GM23338 (cell line): ENCODE measurements around the gene CCDC60. TPM values are rescaled to one million over a fixed set of nuclear protein-coding genes. Genes with fewer than 3 reads are reported as not detected.

Experiments used
- ATAC-seq: fragments of 200-7000 bp; cut with Tn5 transposase; 3 replicates; pipeline ENCODE4 v1.9.1; 2020
- DNase-seq: peaks from one replicate; pipeline ENCODE4 v3.0.0-alpha.2; 2015; ENCODE audit warnings: low spot score
- H2AFZ ChIP-seq: fragments of 200-600 bp; sonication (generic); 2 replicates; pipeline ENCODE4 v1.8.0; 2016; ENCODE audit warnings: antibody characterized with exemption, mild to moderate bottlenecking, moderate library complexity
- H3F3A ChIP-seq: fragments of 200-600 bp; sonication (generic); replicated peaks from 2 replicates; pipeline ENCODE4 v1.8.0; 2017; ENCODE audit warnings: antibody characterized with exemption, mixed run types, low read depth
- H3K27ac ChIP-seq: fragments of 200-600 bp; sonication (generic); 2 replicates; pipeline ENCODE4 v1.6.1; 2016; ENCODE audit warnings: low read depth
- H3K27me3 ChIP-seq: fragments of 200-600 bp; sonication (generic); 2 replicates; pipeline ENCODE4 v1.8.0; 2016; ENCODE audit warnings: mild to moderate bottlenecking, mixed run types, moderate library complexity; ENCODE audit not compliant: insufficient read depth
- H3K36me3 ChIP-seq: fragments of 200-600 bp; sonication (generic); 2 replicates; pipeline ENCODE4 v1.8.0; 2016; ENCODE audit warnings: mild to moderate bottlenecking; ENCODE audit not compliant: insufficient read depth
- H3K4me1 ChIP-seq: fragments of 200-600 bp; sonication (generic); 2 replicates; pipeline ENCODE4 v1.8.0; 2016; ENCODE audit warnings: mild to moderate bottlenecking, moderate library complexity; ENCODE audit not compliant: insufficient read depth
- H3K4me2 ChIP-seq: fragments of 200-600 bp; sonication (generic); 2 replicates; pipeline ENCODE4 v1.7.1; 2017; ENCODE audit warnings: mixed run types
- H3K4me3 ChIP-seq: fragments of 200-600 bp; sonication (generic); 2 replicates; pipeline ENCODE4 v1.6.1; 2016; ENCODE audit warnings: mixed run types
- H3K79me2 ChIP-seq: fragments of 200-600 bp; sonication (generic); replicated peaks from 2 replicates; pipeline ENCODE4 v1.8.0; 2017; ENCODE audit warnings: mild to moderate bottlenecking; ENCODE audit not compliant: insufficient read depth
- H3K9me2 ChIP-seq: fragments of 200-600 bp; sonication (generic); 2 replicates; pipeline ENCODE4 v1.8.0; 2017; ENCODE audit not compliant: insufficient read depth
- H4K20me1 ChIP-seq: fragments of 200-600 bp; sonication (generic); replicated peaks from 2 replicates; pipeline ENCODE4 v1.8.0; 2017; ENCODE audit warnings: mild to moderate bottlenecking; ENCODE audit not compliant: insufficient read depth
- H3K27ac Mint-ChIP-seq: 2 replicates; pipeline ENCODE4 v1.8.0; 2020; ENCODE audit warnings: inconsistent platforms, mild to moderate bottlenecking, moderate library complexity, mixed read lengths
- H3K27me3 Mint-ChIP-seq: 3 replicates; pipeline ENCODE4 v1.8.0; 2022; ENCODE audit warnings: low read depth, mild to moderate bottlenecking, moderate library complexity, mixed read lengths, inconsistent platforms; ENCODE audit not compliant: insufficient read depth, poor library complexity
- H3K36me3 Mint-ChIP-seq: 3 replicates; pipeline ENCODE4 v1.8.0; 2021; ENCODE audit warnings: low read depth, mild to moderate bottlenecking, inconsistent platforms, moderate library complexity, mixed read lengths
- H3K4me1 Mint-ChIP-seq: 3 replicates; pipeline ENCODE4 v1.8.0; 2020; ENCODE audit warnings: mild to moderate bottlenecking, inconsistent platforms, mixed read lengths
- H3K4me3 Mint-ChIP-seq: 3 replicates; pipeline ENCODE4 v1.8.0; 2021; ENCODE audit warnings: moderate library complexity, mild to moderate bottlenecking, inconsistent platforms, mixed read lengths
- H3K9me3 Mint-ChIP-seq: 3 replicates; pipeline ENCODE4 v1.8.0; 2020; ENCODE audit warnings: moderate library complexity, mild to moderate bottlenecking, inconsistent platforms, mixed read lengths
- CREB1 ChIP-seq: fragments of 250-450 bp; sonication (Bioruptor Pico); IDR thresholded peaks from 2 replicates; pipeline ENCODE4 v1.5.0; 2020; ENCODE audit warnings: low read depth, mild to moderate bottlenecking, moderate library complexity
- CTCF ChIP-seq, 2 experiments: fragments of 200-600 bp in 1 of 2; sonication (generic) in 1 of 2; conservative IDR thresholded peaks; 2 replicates each; pipeline versions ENCODE4 v1.5.1 to v1.6.1; 2016 to 2017; ENCODE audit warnings: antibody characterized with exemption in 2 of 2, low read depth in 2 of 2, mild to moderate bottlenecking in 2 of 2, moderate library complexity in 1 of 2
- ETS1 ChIP-seq: IDR thresholded peaks from 2 replicates; pipeline ENCODE4 v1.6.1; 2016; ENCODE audit warnings: antibody characterized with exemption
- EZH2 ChIP-seq: fragments of 200-600 bp; sonication (generic); IDR thresholded peaks from one replicate; pipeline ENCODE4 v1.8.0; 2017; ENCODE audit warnings: antibody characterized with exemption, mild to moderate bottlenecking, low read depth; ENCODE audit not compliant: unreplicated experiment
- EZH2phosphoT487 ChIP-seq: fragments of 200-600 bp; sonication (generic); IDR thresholded peaks from one replicate; pipeline ENCODE4 v1.8.1; 2018; ENCODE audit warnings: antibody characterized with exemption; ENCODE audit not compliant: unreplicated experiment
- JUNB ChIP-seq: IDR thresholded peaks from one replicate; pipeline ENCODE4 v1.6.1; 2016; ENCODE audit warnings: antibody characterized with exemption; ENCODE audit not compliant: unreplicated experiment
- NANOG ChIP-seq: IDR thresholded peaks from 2 replicates; pipeline ENCODE4 v1.6.1; 2016; ENCODE audit warnings: antibody characterized with exemption, borderline replicate concordance
- POLR2AphosphoS5 ChIP-seq: IDR thresholded peaks from 2 replicates; pipeline ENCODE4 v1.6.1; 2016; ENCODE audit warnings: antibody characterized with exemption, low read depth
- REST ChIP-seq: IDR thresholded peaks from one replicate; pipeline ENCODE4 v1.6.1; 2018; ENCODE audit warnings: antibody characterized with exemption; ENCODE audit not compliant: unreplicated experiment
- STAT1 ChIP-seq: IDR thresholded peaks from one replicate; pipeline ENCODE4 v1.6.1; 2016; ENCODE audit warnings: antibody characterized with exemption; ENCODE audit not compliant: unreplicated experiment
- ZNF114 ChIP-seq: fragments of 250-450 bp; sonication (Bioruptor Pico); IDR thresholded peaks from 2 replicates; pipeline ENCODE4 v1.5.0; 2020; ENCODE audit warnings: mild to moderate bottlenecking, moderate library complexity
- ZNF331 ChIP-seq: fragments of 250-450 bp; sonication (Bioruptor Pico); IDR thresholded peaks from 2 replicates; pipeline ENCODE4 v1.5.0; 2020; ENCODE audit warnings: low read depth, mild to moderate bottlenecking, moderate library complexity
- ZNF462 ChIP-seq: fragments of 250-450 bp; sonication (Bioruptor Pico); IDR thresholded peaks from 2 replicates; pipeline ENCODE4 v1.5.0; 2020; ENCODE audit warnings: mild to moderate bottlenecking, moderate library complexity
- polyA plus RNA-seq: library from polyadenylated mRNA; unstranded; fragments of >200 nt; fragmentation: Nextera tagmentation; extraction: Ambion mirVana; gene quantifications from 2 replicates; pipeline ENCODE4 v1.2.1, GENCODE V29; 2016
- total RNA-seq: library from RNA; depleted of rRNA; stranded (reverse); fragments of >200 nt; shearing (Covaris generic); gene quantifications from 2 replicates; pipeline ENCODE4 v1.2.3, GENCODE V29; 2014

The CCDC60 gene
- total and polyA plus RNA-seq, 2 experiments from 2014 or later: 0.53 TPM; not detected in 1

GRCh38 chr12:119372540-119372939 is 38.0 kb downstream of the CCDC60 start:
- H3K27me3 Mint-ChIP-seq: peaks cover 7% of the 10 kb centered on the region
- 0 out of 2 replicates have a peak, but pooled peaks cover 3% of the 10 kb centered on the region for H3K9me2 ChIP-seq
- no peaks in the 10 kb centered on the region for H3K36me3 Mint-ChIP-seq
- H3K4me3 Mint-ChIP-seq: no peak overlapping the region
- peaks cover 26% of the 10 kb centered on the region for H3K4me1 ChIP-seq
- DNase-seq (no peak), ATAC-seq (no peak)
- H3K4me1 Mint-ChIP-seq: peaks cover 23% of the 10 kb centered on the region
- no peaks in the 10 kb centered on the region for H3K27me3 ChIP-seq
- no peaks in the 10 kb centered on the region for H4K20me1 ChIP-seq
- H3K9me3 Mint-ChIP-seq: no peaks in the 10 kb centered on the region
- H3F3A ChIP-seq: no peaks in the 10 kb centered on the region
- no peaks in the 10 kb centered on the region for H3K79me2 ChIP-seq
- no peak overlapping the region for H3K4me2 ChIP-seq
- no peak overlapping the region for H3K27ac Mint-ChIP-seq
- H2AFZ ChIP-seq: no peak overlapping the region
- H3K27ac ChIP-seq: no peak overlapping the region
- H3K36me3 ChIP-seq: no peaks in the 10 kb centered on the region
- no peak overlapping the region for H3K4me3 ChIP-seq
- TF ChIP-seq JUNB: no peak
- TF ChIP-seq CREB1 (CRISPR knock-in tag): no peak
- TF ChIP-seq EZH2phosphoT487: no peak
- no peak for TF ChIP-seq POLR2AphosphoS5
- no peak for TF ChIP-seq ETS1
- TF ChIP-seq EZH2: no peak
- no peak for TF ChIP-seq NANOG
- no peak for TF ChIP-seq ZNF114 (CRISPR knock-in tag)
- TF ChIP-seq ZNF331 (CRISPR knock-in tag): no peak
- no peak for TF ChIP-seq REST
- TF ChIP-seq STAT1: no peak
- no peak for TF ChIP-seq CTCF (conservative IDR thresholded peaks at IDR 0.05; ENCODE audit: low read depth in 2 of 2)
- TF ChIP-seq ZNF462 (CRISPR knock-in tag): no peak
